A549 (cell line): Measurements from ENCODE around the gene RANBP2.
"Not testable (repeated sequence)": the region's sequence is repeated elsewhere in the genome, so short reads cannot be mapped to it uniquely, and the experiment has no call there.

Experiments used
- CEBPB ChIP-seq, 2 experiments: fragments of >200 bp in 1 of 2; sonication (Bioruptor Twin) in 1 of 2; formaldehyde crosslinking in 1 of 2; IDR thresholded peaks; 2 replicates each; pipeline ENCODE4 v1.6.1; 2012 to 2016
- CTCF ChIP-seq: fragments of >200 bp; sonication (Bioruptor Twin); formaldehyde crosslinking; IDR thresholded peaks from 3 replicates; pipeline ENCODE4 v1.5.1; 2016
- ELK1 ChIP-seq: fragments of 150-350 bp; IDR thresholded peaks from 2 replicates; pipeline ENCODE4 v1.6.1; 2014; ENCODE audit warnings: low read depth, mild to moderate bottlenecking, low read length
- EP300 ChIP-seq, 2 experiments: fragments of >200 bp; sonication (Bioruptor Twin); formaldehyde crosslinking; IDR thresholded peaks; 2 replicates in 1 of 2; 3 replicates in 1 of 2; pipeline ENCODE4 v1.6.1; 2016 to 2017
- MAZ ChIP-seq: fragments of 150-350 bp; IDR thresholded peaks from 2 replicates; pipeline ENCODE4 v1.6.1; 2014; ENCODE audit warnings: antibody characterized with exemption, low read depth, low read length, borderline replicate concordance
- POLR2A ChIP-seq: IDR thresholded peaks from 2 replicates; pipeline ENCODE4 v1.6.1; 2012; ENCODE audit warnings: mild to moderate bottlenecking, low read length
- RFX5 ChIP-seq: fragments of 450-650 bp; IDR thresholded peaks from 2 replicates; pipeline ENCODE4 v1.7.1; 2014; ENCODE audit warnings: antibody characterized with exemption, mild to moderate bottlenecking, moderate library complexity
- TF ChIP-seq, protein P1 (sequence below): IDR thresholded peaks from 2 replicates; pipeline ENCODE4 v1.6.1; 2012; ENCODE audit warnings: low read depth, borderline replicate concordance
- TF ChIP-seq, protein P2 (sequence below): fragments of 200-600 bp; sonication (generic); IDR thresholded peaks from 2 replicates; pipeline ENCODE4 v1.6.1; 2016; ENCODE audit warnings: antibody characterized with exemption, mild to moderate bottlenecking, moderate library complexity

DNA sequence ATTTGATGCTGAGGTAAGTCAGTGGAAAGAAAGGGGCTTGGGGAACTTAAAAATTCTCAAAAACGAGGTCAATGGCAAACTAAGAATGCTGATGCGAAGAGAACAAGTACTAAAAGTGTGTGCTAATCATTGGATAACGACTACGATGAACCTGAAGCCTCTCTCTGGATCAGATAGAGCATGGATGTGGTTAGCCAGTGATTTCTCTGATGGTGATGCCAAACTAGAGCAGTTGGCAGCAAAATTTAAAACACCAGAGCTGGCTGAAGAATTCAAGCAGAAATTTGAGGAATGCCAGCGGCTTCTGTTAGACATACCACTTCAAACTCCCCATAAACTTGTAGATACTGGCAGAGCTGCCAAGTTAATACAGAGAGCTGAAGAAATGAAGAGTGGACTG is 47.4 kb downstream of the RANBP2 start:
- TF ChIP-seq EP300 (IDR thresholded peaks at IDR 0.05); CTCF; MAZ; POLR2A; CEBPB (IDR thresholded peaks at IDR 0.05); RFX5; ELK1: not testable (repeated sequence)
- TF ChIP-seq, protein P1, sequence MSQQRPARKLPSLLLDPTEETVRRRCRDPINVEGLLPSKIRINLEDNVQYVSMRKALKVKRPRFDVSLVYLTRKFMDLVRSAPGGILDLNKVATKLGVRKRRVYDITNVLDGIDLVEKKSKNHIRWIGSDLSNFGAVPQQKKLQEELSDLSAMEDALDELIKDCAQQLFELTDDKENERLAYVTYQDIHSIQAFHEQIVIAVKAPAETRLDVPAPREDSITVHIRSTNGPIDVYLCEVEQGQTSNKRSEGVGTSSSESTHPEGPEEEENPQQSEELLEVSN: not testable (repeated sequence)
- TF ChIP-seq, protein P2, sequence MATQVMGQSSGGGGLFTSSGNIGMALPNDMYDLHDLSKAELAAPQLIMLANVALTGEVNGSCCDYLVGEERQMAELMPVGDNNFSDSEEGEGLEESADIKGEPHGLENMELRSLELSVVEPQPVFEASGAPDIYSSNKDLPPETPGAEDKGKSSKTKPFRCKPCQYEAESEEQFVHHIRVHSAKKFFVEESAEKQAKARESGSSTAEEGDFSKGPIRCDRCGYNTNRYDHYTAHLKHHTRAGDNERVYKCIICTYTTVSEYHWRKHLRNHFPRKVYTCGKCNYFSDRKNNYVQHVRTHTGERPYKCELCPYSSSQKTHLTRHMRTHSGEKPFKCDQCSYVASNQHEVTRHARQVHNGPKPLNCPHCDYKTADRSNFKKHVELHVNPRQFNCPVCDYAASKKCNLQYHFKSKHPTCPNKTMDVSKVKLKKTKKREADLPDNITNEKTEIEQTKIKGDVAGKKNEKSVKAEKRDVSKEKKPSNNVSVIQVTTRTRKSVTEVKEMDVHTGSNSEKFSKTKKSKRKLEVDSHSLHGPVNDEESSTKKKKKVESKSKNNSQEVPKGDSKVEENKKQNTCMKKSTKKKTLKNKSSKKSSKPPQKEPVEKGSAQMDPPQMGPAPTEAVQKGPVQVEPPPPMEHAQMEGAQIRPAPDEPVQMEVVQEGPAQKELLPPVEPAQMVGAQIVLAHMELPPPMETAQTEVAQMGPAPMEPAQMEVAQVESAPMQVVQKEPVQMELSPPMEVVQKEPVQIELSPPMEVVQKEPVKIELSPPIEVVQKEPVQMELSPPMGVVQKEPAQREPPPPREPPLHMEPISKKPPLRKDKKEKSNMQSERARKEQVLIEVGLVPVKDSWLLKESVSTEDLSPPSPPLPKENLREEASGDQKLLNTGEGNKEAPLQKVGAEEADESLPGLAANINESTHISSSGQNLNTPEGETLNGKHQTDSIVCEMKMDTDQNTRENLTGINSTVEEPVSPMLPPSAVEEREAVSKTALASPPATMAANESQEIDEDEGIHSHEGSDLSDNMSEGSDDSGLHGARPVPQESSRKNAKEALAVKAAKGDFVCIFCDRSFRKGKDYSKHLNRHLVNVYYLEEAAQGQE: not testable (repeated sequence)
